ENCODE data around the gene ST6GALNAC3. TPM values are rescaled to one million over a fixed set of nuclear protein-coding genes. Genes with fewer than 3 reads are reported as not detected.

The ST6GALNAC3 gene
- total RNA-seq, 1 experiment from 2014 or later: 2.2 TPM

DNA sequence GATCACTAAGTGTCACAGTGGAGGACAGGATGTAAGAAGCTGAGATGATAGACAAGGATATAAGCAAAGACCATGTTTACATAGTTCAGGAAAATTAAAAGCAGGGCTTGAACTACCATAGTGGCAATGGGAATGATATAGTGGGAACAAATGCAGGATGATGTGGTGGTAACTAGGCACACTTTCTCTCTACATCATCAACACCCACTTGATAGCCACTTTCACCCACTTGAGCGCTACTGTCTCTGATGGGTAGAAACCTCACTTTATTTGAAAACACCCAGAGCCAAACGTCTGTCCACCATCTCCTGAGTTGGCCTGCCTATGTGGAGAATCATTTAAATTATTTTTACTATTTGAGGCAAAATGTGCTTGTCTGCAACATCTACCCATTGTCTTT is 487.7 kb downstream of the ST6GALNAC3 start:
- ChIA-PET POLR2A (no interaction called here), RAD21 (ENCODE audit: low non-redundant PET in 1 of 2, low total read pairs in 2 of 2, uncharacterized antibody in 2 of 2, unreplicated experiment in 2 of 2) (no interaction called here), CTCF (no interaction called here)
- Histone ChIP-seq H3K4me1 (ENCODE audit: control insufficient read depth in 1 of 2, insufficient read depth in 2 of 2, low read length in 2 of 2) (no peaks in the 10 kb centered on the region), H3K36me3 (ENCODE audit: control insufficient read depth in 1 of 2, insufficient read depth in 2 of 2, low read length in 2 of 2) (no peaks in the 10 kb centered on the region), H4K20me1 (ENCODE audit: insufficient read depth) (no peaks in the 10 kb centered on the region), H3K27ac (ENCODE audit: low read depth, low read length) (no peak overlapping the region), H3K9ac (ENCODE audit: low read length) (no peak overlapping the region), H3K9me2 (ENCODE audit: insufficient read depth) (no peaks in the 10 kb centered on the region), H3K9me3 (ENCODE audit: control insufficient read depth in 1 of 2, insufficient read depth in 1 of 2, low read depth in 1 of 2, low read length in 2 of 2) (no peaks in the 10 kb centered on the region), H3K79me2 (ENCODE audit: insufficient read depth, low read length) (no peaks in the 10 kb centered on the region), H3K4me2 (ENCODE audit: low read length) (no peak overlapping the region), H3K4me3 (replicated peaks in 1 of 2; ENCODE audit: low read depth in 1 of 2, low read length in 2 of 2) (no peak overlapping the region), H2AFZ (ENCODE audit: low read depth, low read length, poor library complexity, severe bottlenecking) (no peak overlapping the region), H3K27me3 (ENCODE audit: insufficient read depth, low read length) (no peaks in the 10 kb centered on the region)
- no peak for DNase-seq (ENCODE audit: low read depth, low spot score)
- BruUV-seq (replicated peaks): no TSS peak
- intact Hi-C loops (cut with micrococcal nuclease): no loop called here
- TF ChIP-seq EGR1 (IDR thresholded peaks at IDR 0.05; ENCODE audit: low read depth) (no peak), EZH2 (IDR thresholded peaks at IDR 0.05) (no peak), FOSL1 (IDR thresholded peaks at IDR 0.05; ENCODE audit: low read depth) (no peak), RAD21 (IDR thresholded peaks at IDR 0.05; ENCODE audit: low read depth) (no peak), POLR2AphosphoS5 (IDR thresholded peaks at IDR 0.05; ENCODE audit: low read depth, low read length) (no peak), SRF (IDR thresholded peaks at IDR 0.05; ENCODE audit: low read depth) (no peak), JUND (IDR thresholded peaks at IDR 0.05) (no peak), SIN3A (IDR thresholded peaks at IDR 0.05; ENCODE audit: low read depth) (no peak), CBX3 (IDR thresholded peaks at IDR 0.05; ENCODE audit: low read depth) (no peak), ELF1 (IDR thresholded peaks at IDR 0.05; ENCODE audit: borderline replicate concordance, low read depth) (no peak), YY1 (IDR thresholded peaks at IDR 0.05; ENCODE audit: extremely low read depth, insufficient replicate concordance, low read depth, low read length) (no peak), CEBPB (IDR thresholded peaks at IDR 0.05; ENCODE audit: low read depth) (no peak), ZFX (IDR thresholded peaks at IDR 0.05) (no peak), ZNF274 (IDR thresholded peaks at IDR 0.05; ENCODE audit: low read depth, low read length) (no peak), EZH2phosphoT487 (IDR thresholded peaks at IDR 0.05; ENCODE audit: borderline replicate concordance) (no peak)
- TF ChIP-seq, protein P1, sequence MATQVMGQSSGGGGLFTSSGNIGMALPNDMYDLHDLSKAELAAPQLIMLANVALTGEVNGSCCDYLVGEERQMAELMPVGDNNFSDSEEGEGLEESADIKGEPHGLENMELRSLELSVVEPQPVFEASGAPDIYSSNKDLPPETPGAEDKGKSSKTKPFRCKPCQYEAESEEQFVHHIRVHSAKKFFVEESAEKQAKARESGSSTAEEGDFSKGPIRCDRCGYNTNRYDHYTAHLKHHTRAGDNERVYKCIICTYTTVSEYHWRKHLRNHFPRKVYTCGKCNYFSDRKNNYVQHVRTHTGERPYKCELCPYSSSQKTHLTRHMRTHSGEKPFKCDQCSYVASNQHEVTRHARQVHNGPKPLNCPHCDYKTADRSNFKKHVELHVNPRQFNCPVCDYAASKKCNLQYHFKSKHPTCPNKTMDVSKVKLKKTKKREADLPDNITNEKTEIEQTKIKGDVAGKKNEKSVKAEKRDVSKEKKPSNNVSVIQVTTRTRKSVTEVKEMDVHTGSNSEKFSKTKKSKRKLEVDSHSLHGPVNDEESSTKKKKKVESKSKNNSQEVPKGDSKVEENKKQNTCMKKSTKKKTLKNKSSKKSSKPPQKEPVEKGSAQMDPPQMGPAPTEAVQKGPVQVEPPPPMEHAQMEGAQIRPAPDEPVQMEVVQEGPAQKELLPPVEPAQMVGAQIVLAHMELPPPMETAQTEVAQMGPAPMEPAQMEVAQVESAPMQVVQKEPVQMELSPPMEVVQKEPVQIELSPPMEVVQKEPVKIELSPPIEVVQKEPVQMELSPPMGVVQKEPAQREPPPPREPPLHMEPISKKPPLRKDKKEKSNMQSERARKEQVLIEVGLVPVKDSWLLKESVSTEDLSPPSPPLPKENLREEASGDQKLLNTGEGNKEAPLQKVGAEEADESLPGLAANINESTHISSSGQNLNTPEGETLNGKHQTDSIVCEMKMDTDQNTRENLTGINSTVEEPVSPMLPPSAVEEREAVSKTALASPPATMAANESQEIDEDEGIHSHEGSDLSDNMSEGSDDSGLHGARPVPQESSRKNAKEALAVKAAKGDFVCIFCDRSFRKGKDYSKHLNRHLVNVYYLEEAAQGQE (IDR thresholded peaks at IDR 0.05; ENCODE audit: low read depth): no peak
- TF ChIP-seq, protein P2, sequence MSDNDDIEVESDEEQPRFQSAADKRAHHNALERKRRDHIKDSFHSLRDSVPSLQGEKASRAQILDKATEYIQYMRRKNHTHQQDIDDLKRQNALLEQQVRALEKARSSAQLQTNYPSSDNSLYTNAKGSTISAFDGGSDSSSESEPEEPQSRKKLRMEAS (IDR thresholded peaks at IDR 0.05): no peak
- TF ChIP-seq, protein P3, sequence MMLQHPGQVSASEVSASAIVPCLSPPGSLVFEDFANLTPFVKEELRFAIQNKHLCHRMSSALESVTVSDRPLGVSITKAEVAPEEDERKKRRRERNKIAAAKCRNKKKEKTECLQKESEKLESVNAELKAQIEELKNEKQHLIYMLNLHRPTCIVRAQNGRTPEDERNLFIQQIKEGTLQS (IDR thresholded peaks at IDR 0.05): no peak
- TF ChIP-seq, protein P4, sequence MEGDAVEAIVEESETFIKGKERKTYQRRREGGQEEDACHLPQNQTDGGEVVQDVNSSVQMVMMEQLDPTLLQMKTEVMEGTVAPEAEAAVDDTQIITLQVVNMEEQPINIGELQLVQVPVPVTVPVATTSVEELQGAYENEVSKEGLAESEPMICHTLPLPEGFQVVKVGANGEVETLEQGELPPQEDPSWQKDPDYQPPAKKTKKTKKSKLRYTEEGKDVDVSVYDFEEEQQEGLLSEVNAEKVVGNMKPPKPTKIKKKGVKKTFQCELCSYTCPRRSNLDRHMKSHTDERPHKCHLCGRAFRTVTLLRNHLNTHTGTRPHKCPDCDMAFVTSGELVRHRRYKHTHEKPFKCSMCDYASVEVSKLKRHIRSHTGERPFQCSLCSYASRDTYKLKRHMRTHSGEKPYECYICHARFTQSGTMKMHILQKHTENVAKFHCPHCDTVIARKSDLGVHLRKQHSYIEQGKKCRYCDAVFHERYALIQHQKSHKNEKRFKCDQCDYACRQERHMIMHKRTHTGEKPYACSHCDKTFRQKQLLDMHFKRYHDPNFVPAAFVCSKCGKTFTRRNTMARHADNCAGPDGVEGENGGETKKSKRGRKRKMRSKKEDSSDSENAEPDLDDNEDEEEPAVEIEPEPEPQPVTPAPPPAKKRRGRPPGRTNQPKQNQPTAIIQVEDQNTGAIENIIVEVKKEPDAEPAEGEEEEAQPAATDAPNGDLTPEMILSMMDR (IDR thresholded peaks at IDR 0.05 in 2 of 3, conservative IDR thresholded peaks at IDR 0.05 in 1 of 3; ENCODE audit: borderline replicate concordance in 1 of 3, insufficient read depth in 1 of 3, low read depth in 2 of 3, low read length in 2 of 3): no peak
- no peak for ATAC-seq

Data from HCT116 (cell line).